Kidney (tissue), 14 donors: ENCODE results near the gene SH3BP4. TPM values are rescaled to one million over a fixed set of nuclear protein-coding genes. Genes with fewer than 3 reads are reported as not detected.

Source experiments
- DNase-seq, 5 donors: peaks; one replicate each; pipeline ENCODE4 v3.0.0-alpha.2; 2013 to 2020
- FAIRE-seq: peaks from 2 replicates; lab custom pipeline; 2012; peaks lifted over from hg19 to GRCh38; lab: Jason Lieb, UNC
- H3K27ac ChIP-seq, 2 donors: one replicate each; pipeline ENCODE4 v1.7.0; 2013; ENCODE audit warnings: low read depth in 2 of 2, low read length in 2 of 2, inconsistent platforms in 1 of 2
- H3K27me3 ChIP-seq: one replicate; pipeline ENCODE4 v1.7.1; 2013; ENCODE audit warnings: low read length, inconsistent platforms; ENCODE audit not compliant: control insufficient read depth, insufficient read depth
- H3K36me3 ChIP-seq, 3 donors: one replicate each; pipeline versions ENCODE4 v1.7.0 to v1.7.1; 2013; ENCODE audit warnings: low read length in 3 of 3, control low read depth in 1 of 3, inconsistent platforms in 1 of 3; ENCODE audit not compliant: insufficient read depth in 3 of 3, control insufficient read depth in 2 of 3
- H3K4me1 ChIP-seq, 3 donors: one replicate each; pipeline versions ENCODE4 v1.7.0 to v1.7.1; 2013; ENCODE audit warnings: low read length in 3 of 3, inconsistent platforms in 1 of 3, low read depth in 1 of 3; ENCODE audit not compliant: control insufficient read depth in 2 of 3, insufficient read depth in 2 of 3
- H3K4me3 ChIP-seq, 3 donors: one replicate each; pipeline versions ENCODE4 v1.7.0 to v1.8.1; 2013; ENCODE audit warnings: low read length in 3 of 3, control low read depth in 1 of 3, inconsistent platforms in 1 of 3
- H3K9ac ChIP-seq, 3 donors: one replicate each; pipeline versions ENCODE4 v1.7.0 to v1.7.1; 2013; ENCODE audit warnings: low read length in 3 of 3, control low read depth in 1 of 3, inconsistent platforms in 1 of 3
- H3K9me3 ChIP-seq, 3 donors: one replicate each; pipeline versions ENCODE4 v1.7.0 to v1.7.1; 2013; ENCODE audit warnings: low read length in 3 of 3, control low read depth in 1 of 3, inconsistent platforms in 1 of 3; ENCODE audit not compliant: control insufficient read depth in 2 of 3, insufficient read depth in 1 of 3
- CTCF ChIP-seq: IDR thresholded peaks from 3 replicates; pipeline ENCODE4 v1.5.1; 2012; ENCODE audit warnings: mild to moderate bottlenecking, moderate library complexity, borderline replicate concordance; ENCODE audit not compliant: insufficient read depth; ENCODE audit errors: extremely low read depth
- intact Hi-C: fragments of 100-400 bp; cut with DNase I; formaldehyde crosslinking; loops from one replicate; pipeline ENCODE4 v1.11.1; 2022
- polyA plus RNA-seq: library from polyadenylated mRNA; stranded (reverse); fragments of 350-450 nt; fragmentation: Illumina TruSeq; extraction: RNeasy Lipid Tissue Mini Kit (QIAGEN cat#74804); gene quantifications from one replicate; pipeline ENCODE4 v1.2.3, GENCODE V29; 2014; ENCODE audit warnings: low read depth, low replicate concordance; ENCODE audit not compliant: insufficient read depth
- total RNA-seq: library from RNA; stranded (reverse); fragmentation: NEBNext Ultra II Directional; extraction: Animal tissue kit (Norgen Biotek cat#: 25700); gene quantifications from one replicate; pipeline ENCODE4 v1.2.1, GENCODE V29; 2021
- donor health status: control.
- donor health status: control.
- donor health status: control.
- donor health status: control.
- donor health status: control.
- donor health status: DM: yes; HTN: yes; CAD: no.
- donor health status: Normal renal cell carcinoma (clear cell type).

Gene SH3BP4
- total and polyA plus RNA-seq, 2 donors from 2014 or later = 20.0 to 52.9 TPM

GRCh38 chr2:234920836-234921235 is 31.0 kb upstream of the SH3BP4 start:
- Histone ChIP-seq H3K9me3 (no peaks in the 10 kb centered on the region), H3K4me3 (no peak overlapping the region), H3K36me3 (no peaks in the 10 kb centered on the region), H3K27ac (no peak overlapping the region), H3K27me3 (no peaks in the 10 kb centered on the region), H3K4me1 (peaks cover 0 to 3% (median 0%) of the 10 kb centered on the region in 3 donors), H3K9ac (no peak overlapping the region)
- TF ChIP-seq CTCF = no peak
- peak in 2 of 5 donors; percentile 58 to 59 for DNase-seq
- intact Hi-C loops = no loop called here
- no peak for FAIRE-seq

- no peak for TF ChIP-seq CTCF
- H3K36me3 ChIP-seq = no peaks in the 10 kb centered on the region
- no peak overlapping the region for H3K4me3 ChIP-seq
- no peaks in the 10 kb centered on the region for H3K9me3 ChIP-seq
- FAIRE-seq = no peak
- DNase-seq = no peak
- no peak overlapping the region for H3K27ac ChIP-seq
- no peaks in the 10 kb centered on the region for H3K27me3 ChIP-seq
- intact Hi-C loops = no loop called here
- H3K4me1 ChIP-seq = no peaks in the 10 kb centered on the region
- H3K9ac ChIP-seq = no peak overlapping the region
These were observed 22.8 kb upstream of the SH3BP4 start for GRCh38 chr2:234929002-234929401.

DNA sequence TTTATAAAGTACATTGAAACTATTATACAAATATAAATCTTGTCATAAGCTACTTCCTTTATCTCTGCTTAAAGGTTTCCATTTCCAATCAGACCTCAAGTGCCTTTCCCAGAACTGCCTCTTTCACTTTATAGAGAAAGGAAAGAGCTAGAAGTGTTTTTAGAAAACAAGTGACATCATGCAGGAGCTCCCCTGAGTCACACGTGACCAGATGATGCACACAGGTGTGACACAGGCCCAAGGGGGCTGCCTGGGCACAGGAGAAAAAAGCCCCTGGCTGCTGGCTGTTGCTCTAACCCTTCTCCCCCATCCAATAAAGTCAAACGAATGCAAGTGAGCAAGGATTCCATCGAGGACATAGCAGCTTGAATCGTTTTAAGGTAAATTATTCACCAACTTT is 21.4 kb upstream of the SH3BP4 start:
- Histone ChIP-seq H3K9me3 (no peaks in the 10 kb centered on the region), H3K4me1 (no peaks in the 10 kb centered on the region), H3K9ac (no peak overlapping the region), H3K27ac (no peak overlapping the region), H3K27me3 (no peaks in the 10 kb centered on the region), H3K36me3 (no peaks in the 10 kb centered on the region), H3K4me3 (no peak overlapping the region)
- DNase-seq (no peak), FAIRE-seq (no peak)
- intact Hi-C loops = no loop called here
- TF ChIP-seq CTCF = no peak

DNA sequence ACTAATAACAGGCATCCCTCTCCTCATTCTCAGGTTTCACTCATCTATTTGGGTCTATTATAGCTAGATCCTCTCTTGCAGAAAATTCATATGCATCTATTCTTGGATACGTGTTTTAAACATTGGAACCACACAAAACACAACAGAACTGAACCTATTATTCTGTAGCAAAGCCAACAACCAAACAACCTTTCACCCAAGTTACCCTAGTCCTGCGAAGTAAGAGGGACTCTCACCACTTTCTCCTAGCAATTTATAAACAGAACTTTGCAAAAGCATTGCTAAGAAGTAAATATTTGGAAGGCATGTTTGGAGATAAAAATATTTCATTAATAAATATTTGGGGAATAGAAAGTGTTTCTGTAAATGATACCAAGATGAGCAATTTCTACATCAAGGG is 20.4 kb upstream of the SH3BP4 start:
- no peaks in the 10 kb centered on the region for H3K4me1 ChIP-seq
- no peak overlapping the region for H3K4me3 ChIP-seq
- no peak overlapping the region for H3K9ac ChIP-seq
- DNase-seq (no peak), FAIRE-seq (no peak)
- no peaks in the 10 kb centered on the region for H3K27me3 ChIP-seq
- no peaks in the 10 kb centered on the region for H3K36me3 ChIP-seq
- H3K9me3 ChIP-seq = no peaks in the 10 kb centered on the region
- TF ChIP-seq CTCF = no peak
- intact Hi-C loops = no loop called here
- no peak overlapping the region for H3K27ac ChIP-seq
